Activated CD4-positive, alpha-beta T cell treated with anti-CD3 and anti-CD28 coated beads for 1 hour (primary cell): ENCODE results near the gene RPS27L.
"Not testable (repeated sequence)": the region's sequence is repeated elsewhere in the genome, so short reads cannot be mapped to it uniquely, and the experiment has no call there.

Experiments used
- DNase-seq: peaks from one replicate; pipeline ENCODE4 v3.0.0-alpha.2; 2020

RPS27L gene

DNA sequence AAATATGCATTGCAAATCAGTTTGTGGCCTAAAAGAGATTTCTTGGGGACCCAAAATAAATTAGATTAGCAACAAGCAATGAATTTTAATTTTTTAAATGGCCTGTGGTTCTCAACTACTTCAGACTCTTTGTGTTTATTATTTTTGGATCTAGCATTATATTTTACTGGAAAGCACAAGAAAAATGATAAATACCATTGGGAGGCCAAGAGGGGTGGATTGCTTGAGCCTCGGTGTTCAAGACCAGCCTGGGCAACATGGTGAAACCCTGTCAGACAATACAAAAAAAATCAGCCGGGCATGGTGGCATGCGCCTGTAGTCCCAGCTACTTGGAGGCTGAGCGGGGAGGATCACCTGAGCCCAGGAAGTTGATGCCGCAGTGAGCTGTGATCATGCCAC lies 22.0 kb downstream of the RPS27L start:
- DNase-seq, result no peak

DNA sequence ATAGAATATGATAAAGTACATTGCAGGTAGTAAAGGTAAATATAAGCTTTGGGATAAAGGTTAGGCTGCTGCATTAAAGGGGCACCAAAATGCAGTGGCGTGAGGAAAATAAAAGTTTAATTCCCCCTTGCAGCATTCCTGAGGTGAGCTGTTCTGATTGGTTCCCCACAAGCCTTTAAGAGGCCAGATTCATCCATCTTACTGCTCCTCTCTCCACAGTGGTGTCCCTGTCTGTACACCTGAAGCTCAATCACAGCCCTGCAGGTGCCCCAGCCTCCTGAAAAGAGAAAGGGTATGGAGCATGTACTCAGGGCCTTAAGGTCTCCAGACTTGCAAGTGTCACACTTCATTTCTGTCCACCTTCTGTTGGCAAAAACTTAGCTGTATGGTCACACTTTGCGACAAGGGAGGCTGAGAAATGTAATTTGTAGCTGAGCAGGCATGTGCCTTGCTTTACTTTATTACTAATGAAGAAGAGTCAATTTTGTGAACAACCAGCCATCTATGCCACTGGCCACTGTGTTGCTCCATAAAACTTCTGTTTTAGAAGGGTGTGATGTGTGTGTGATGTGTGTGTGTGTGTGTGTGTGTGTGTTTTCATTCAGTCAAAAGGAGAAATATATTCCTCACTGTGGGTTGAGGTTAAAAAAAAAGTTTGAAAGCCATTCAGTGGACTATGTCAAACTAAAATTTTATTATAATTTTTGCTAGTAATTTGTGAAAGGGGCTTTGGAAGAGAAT lies 22.9 kb downstream of the RPS27L start:
- no peak for DNase-seq

DNA sequence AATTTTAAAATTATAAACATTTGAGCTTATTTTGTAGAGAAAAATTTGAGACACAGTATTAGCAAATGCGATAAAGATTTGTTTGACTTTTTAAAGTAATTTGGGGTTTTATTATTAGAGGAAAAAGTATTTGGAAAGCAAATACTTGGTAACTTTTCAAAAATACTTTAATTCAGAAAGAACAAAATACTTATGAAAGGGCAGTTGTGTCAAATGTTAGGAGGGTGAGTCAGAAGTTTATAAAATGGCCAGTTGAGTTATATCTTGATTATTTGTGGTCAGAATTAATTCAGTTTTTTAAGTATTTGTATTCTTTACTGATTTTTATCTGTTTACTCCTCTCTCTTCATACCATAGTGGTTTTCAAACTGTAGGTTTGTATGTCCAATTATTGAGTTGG lies 23.5 kb downstream of the RPS27L start:
- DNase-seq, result no peak

DNA sequence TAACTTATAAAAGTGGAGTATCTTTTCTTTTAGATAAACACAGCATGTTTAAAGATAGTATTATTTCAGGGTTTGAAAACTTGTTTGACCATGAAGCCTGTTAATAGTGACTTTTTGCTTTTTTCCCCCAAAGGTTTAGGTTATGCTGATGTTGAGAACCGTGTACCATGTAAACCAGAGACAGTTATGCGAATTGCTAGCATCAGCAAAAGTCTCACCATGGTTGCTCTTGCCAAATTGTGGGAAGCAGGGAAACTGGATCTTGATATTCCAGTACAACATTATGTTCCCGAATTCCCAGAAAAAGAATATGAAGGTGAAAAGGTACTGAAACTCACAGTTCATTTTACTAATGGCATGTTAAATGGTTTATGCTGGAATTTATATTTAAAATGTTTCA lies 30.6 kb downstream of the RPS27L start:
- no peak for DNase-seq

DNA sequence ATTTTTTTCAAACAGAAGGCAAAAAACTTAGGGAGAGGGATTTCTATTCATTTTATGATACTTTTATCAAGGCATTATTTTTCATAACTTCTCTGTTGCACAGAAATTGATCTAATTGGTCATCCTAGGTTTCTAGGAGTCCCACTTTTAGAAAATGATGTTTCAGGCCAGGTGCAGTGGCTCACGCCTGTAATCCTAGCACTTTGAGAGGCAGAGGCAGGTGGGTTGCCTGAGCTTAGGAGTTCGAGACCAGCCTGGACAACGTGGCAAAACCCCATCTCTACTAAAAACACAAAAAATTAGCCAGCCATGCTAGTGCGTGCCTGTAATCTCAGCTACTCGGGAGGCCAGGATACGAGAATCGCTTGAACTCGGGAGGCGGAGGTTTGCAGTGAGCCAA lies 32.8 kb downstream of the RPS27L start:
- no peak for DNase-seq

DNA sequence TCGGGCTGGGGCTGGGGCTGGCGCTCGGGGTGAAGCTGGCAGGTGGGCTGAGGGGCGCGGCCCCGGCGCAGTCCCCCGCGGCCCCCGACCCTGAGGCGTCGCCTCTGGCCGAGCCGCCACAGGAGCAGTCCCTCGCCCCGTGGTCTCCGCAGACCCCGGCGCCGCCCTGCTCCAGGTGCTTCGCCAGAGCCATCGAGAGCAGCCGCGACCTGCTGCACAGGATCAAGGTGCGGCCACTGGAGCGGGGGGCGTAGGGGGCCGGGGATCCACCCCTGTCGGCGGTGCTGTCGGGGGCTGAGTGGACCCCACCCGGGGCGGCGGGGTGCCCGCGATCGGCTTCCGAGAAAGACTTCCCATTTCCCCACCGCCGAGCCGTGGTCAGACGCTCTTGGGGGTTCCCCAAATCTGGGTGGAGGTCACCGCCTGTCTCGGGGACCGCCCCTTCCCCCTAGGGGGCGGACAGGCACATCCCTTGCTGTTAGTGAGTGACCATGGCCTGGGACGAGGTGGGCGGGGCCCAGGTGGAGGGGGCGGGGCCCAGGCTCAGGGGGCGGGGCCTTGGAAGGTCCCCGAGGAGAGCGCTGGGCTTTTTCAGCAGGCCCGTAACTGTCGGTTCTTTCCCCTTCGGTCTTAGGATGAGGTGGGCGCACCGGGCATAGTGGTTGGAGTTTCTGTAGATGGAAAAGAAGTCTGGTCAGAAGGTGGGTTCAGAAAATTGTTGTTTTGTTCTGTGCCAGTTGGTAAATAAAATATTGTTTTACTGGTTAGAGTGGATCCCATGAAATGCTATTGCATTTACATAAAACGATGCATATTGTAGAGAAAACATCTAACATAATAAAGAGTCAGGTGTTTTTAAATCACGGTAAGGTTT lies 35.0 kb downstream of the RPS27L start:
- DNase-seq, result peak; percentile 30

DNA sequence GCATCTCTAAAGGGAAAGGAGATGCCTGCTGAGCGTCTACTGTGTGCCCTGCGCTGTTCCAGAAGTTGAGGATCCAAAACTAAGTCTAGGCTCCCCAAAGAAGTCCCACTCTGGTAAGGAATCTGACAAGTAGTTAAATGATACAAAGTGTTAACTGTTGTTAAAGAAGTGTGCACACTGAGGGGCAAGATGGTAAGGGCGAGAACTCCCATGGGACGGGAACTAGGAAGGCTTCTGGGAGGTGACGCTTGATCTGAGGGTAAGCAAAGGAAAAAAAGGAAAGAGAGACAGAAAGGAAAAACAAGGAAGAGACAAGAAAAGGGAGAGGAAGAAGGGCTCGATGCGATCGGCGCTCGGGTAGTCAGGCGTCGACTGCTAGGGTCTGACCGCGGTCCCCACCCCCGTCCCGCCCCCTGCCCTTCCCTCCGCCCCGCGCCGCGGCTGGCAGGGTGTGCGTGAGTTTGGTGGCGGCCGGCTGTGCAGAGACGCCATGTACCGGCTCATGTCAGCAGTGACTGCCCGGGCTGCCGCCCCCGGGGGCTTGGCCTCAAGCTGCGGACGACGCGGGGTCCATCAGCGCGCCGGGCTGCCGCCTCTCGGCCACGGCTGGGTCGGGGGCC lies 35.8 kb downstream of the RPS27L start, which contains the start of gene LACTB:
Gene LACTB (plus strand): TSS at position 480 of the 620 bp plus-strand sequence. CDS start 11 bp downstream, at position 491.
- DNase-seq, result peak; percentile 68

DNA sequence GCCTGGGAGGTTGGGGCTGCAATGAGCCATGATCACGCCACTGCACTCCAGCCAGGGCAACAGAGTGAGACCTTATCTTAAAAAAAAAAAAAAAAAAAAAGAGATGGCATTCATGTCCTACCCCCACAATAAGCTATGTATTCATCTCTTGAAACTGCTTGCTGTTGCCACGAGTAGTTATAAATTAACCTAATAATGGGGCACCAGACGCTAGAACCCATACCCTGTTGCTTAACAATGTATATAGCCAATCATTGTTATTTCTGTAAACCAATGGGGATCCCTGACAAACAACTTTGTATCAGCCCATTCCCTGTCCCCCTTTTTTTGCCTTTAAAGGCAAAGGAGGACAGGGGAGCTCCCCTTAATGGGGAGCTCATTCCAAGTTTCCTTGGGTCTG lies 38.4 kb downstream of the RPS27L start:
- no peak for DNase-seq

DNA sequence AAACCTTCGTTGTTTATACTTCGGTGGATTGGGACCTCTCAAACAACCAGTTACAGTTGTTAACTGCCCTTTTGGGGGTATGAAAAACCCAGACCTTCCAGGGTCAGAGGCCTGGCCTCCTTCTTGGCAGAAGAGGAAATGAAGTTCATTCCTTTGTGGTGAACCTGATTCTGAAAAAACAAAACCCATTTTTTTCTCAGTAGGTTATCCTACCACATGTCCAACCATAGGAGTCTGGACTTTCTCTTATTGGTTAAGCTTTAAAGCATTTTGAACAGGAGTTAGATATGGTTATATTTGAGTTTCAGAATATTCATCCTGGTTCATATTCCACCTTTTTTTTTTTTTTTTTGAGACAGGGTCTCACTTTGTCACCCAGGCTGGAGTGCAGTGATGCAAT lies 42.8 kb downstream of the RPS27L start:
- no peak for DNase-seq

DNA sequence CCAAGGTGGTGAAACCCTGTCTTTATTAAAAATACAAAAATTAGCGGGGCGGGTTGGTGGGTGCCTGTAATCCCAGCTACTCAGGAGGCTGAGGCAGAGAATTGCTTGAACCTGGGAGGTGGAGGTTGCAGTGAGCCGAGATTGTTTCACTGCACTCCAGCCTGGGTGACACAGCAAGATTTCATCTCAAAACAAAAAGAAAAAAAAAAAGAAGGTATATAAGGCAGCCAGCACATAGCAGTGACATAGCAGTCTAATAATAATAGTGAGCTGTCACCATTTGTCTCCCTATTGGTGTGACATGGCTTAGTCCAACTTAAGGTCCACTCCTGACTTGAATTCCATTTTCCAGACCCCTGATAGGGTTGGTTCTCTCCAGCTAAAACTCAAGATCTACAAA lies 44.4 kb downstream of the RPS27L start:
- DNase-seq, result no peak

DNA sequence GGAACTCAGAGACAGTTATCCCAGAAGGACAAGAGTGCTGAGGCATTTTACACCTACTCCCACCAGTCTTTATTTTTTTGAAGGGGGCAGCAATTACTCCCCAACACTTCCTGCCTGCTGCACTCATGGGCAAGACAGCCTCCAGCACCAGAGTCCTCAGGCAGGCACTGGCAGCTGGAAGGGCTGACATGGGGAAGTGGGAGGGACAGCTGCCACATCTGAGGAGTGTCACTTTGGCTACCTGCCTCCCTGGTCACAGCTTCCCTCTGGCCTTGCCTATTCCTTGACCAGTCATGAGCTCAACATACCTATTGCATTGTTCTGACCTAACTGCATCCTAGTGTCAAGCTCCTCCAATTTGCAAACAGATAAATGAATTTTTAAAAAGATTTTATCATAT lies 45.8 kb downstream of the RPS27L start:
- no peak for DNase-seq

DNA sequence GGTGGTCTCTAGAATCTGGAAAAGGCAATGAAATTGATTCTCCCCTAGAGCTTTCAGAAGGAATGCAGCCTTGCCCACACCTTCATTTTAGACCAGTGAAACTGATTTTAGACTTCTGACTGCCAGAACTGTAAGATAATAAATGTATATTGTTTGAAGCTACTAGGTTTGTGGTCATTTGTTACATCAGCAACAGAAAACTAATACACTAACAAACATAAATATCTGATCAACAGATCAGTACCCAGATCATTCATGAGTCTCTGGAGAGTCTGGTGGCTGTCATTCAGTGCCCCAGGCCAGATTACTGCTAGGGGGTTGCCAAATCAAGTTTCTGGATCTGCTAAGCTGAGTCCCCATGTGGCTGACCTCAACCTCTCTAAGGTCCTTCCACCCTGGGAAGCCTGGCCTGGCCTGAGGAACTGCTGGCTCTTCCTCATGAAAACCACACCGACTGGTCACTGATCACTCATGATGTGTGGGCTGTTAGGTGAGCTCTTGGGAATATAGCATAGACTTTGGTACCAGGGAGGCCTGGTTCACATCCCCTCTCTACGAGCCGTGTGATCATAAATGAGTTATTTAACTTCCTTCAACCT lies 46.8 kb downstream of the RPS27L start:
- no peak for DNase-seq

DNA sequence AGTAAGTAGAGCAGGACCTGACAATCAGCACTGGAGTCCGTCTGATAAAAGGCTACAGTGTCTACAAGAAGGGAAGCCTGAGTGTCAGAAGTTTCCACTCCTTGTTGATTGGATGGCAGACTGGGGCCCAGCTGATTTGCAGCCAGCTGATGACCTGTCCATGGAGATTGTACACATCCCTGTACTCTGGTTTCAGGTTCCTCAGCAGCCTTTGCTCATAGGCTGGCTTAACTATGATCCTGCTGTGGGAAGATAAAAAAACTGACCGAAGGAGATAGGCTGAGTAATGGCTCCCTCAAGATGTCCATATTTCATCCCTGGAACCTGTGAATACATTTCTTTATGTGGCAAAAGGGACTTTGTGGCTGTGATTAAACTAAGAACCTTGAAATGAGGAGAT lies 47.4 kb downstream of the RPS27L start:
- DNase-seq, result no peak

DNA sequence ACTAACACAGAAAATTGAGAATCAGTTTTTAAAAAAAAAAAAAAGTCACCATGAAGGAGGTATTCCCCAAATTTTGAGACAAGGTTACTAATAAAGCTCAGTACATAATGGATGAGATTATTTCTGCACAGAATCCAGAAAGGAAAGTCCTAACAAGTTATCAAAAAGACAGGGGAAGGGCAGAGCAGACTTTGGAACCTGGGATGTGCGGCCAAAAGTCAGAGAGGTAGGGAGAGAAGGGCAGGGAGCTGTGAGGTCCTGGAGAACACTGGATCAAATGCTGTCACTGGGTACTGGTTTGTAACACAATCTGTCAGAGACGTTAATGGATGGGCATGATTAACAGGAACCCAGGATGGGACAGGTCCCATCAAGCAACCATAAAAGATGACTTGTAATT lies 47.8 kb downstream of the RPS27L start:
- DNase-seq, result no peak

DNA sequence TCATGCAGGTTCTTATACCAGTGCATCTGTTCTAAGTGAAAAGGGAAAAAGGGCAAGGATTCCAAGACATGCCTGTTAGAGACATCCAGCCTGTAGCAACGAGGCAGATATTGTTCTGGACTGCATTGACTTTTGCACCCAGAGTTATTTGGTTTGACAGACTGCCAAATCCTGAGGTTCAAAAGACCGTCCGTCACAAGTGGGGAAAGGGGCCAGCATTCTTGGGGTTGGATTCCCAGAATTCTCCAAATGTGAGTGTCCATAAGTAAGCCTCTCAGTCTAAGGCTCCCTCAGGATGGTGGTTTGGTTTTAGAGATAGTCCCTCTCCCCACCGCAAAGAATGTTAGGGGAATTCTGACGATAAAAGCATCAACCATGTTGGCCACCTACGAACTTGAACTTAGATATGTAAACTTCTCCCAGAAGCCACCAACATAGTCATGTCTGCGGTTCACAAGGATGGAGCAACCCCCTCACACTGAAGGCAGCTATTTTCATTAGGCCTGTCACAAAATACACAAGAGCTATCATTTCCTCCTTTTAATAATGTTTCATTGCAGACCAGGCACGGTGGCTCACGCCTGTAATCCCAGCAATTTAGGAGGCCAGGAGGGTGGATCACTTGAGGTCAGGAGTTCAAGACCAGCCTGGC lies 49.3 kb downstream of the RPS27L start:
- DNase-seq, result no peak

DNA sequence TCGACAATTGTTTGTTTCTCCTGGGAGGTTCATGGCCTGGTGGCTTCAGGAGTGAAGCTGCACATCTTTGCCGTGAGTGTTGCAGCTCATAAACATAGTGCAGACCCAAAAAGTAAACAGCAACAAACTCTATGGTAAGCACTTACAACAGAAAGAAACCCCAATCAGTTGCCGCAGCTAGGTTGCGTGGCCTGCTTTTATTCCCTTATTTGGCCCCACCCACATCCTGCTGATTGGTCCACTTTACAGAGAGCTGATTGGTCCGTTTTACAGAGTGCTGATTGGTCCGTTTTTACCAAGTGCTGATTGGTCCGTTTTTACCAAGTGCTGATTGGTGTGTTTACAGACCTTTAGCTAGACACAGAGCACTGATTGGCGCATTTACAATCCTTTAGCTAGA lies 51.9 kb downstream of the RPS27L start:
- not testable (repeated sequence) for DNase-seq

DNA sequence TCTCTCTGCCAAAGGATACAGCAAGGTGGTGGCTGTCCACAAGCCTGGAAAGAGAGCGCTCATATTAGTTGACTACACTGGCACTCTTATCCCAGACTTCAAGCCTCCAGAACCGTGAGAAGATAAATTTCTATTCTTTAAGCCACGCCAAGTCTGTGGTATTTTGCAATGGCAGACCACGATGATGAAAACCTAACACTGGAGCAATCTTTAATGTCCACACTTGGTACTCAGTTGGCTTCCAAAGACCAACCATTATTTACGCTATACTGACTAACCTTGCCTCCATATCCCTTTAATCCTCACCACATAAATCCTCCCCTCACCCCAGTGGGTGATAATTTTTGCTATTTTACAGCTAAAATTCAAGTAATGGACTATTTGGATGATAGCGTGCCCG lies 52.5 kb downstream of the RPS27L start:
- no peak for DNase-seq

DNA sequence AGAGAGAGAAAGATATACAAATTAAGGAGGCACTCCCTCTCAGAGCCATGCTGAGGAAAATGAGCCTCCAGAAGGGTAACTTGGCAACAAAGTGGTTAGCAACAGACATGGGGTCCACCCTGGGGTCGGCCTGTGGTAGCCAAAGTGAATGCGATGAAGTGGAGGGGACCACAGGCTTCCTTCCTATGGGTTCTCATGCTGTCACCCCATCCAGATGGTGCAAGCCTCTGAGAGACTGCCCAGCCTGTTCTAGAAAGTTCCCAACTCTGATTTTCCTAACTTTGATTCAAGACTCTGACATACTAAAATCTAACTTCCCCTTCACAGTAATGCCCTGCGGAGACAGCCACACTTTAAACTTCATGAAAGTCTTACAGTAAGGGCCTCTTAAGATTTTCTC lies 53.9 kb downstream of the RPS27L start:
- no peak for DNase-seq

DNA sequence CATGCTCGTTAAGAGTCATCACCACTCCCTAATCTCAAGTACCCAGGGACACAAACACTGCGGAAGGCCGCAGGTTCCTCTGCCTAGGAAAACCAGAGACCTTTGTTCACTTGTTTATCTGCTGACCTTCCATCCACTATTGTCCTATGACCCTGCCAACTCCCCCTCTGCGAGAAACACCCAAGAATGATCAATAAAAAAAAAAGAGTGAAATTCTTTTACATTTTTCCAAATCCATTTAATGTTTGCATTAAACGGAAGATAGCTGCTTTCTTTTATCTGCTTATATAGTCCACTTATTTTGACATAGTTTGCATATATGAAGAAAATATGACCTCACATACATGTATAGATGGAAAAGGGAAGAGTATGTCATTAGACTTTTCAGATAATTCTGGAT lies 57.7 kb downstream of the RPS27L start:
- not testable (repeated sequence) for DNase-seq

DNA sequence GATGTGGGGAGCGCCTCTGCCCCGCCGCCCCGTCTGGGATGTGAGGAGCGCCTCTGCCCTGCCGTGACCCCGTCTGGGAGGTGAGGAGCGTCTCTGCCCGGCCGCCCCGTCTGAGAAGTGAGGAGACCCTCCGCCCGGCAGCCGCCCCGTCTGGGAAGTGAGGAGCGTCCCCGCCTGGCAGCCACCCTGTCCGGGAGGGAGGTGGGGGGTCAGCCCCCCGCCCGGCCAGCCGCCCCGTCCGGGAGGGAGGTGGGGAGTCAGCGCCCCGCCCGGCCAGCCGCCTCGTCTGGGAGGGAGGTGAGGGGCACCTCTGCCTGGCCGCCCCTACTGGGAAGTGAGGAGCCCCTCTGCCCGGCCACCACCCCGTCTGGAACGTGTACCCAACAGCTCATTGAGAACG lies 58.4 kb downstream of the RPS27L start:
- not testable (repeated sequence) for DNase-seq
